GM18511 (cell line): ENCODE data around the gene GPR108.

Experiments
- ATAC-seq: cut with Tn5 transposase; IDR thresholded peaks from one replicate; pipeline ENCODE4 v1.9.1; 2021; ENCODE audit warnings: mild to moderate bottlenecking, moderate library complexity; ENCODE audit not compliant: unreplicated experiment

The GPR108 gene

GRCh38 chr19:6708346-6708745 lies 29.0 kb downstream of the GPR108 start:
- ATAC-seq, result no peak

GRCh38 chr19:6707658-6708018 lies 29.7 kb downstream of the GPR108 start:
- no peak for ATAC-seq

- no peak for ATAC-seq
Measured at GRCh38 chr19:6707011-6707657, 30.2 kb downstream of the GPR108 start.

GRCh38 chr19:6706633-6706958 lies 30.8 kb downstream of the GPR108 start:
- ATAC-seq, result no peak

GRCh38 chr19:6705931-6706632 lies 31.3 kb downstream of the GPR108 start:
- ATAC-seq, result no peak

GRCh38 chr19:6700586-6701316 lies 36.6 kb downstream of the GPR108 start:
- no peak for ATAC-seq

- ATAC-seq, result no peak
Measured at GRCh38 chr19:6699935-6700334, 37.4 kb downstream of the GPR108 start.

- no peak for ATAC-seq
Measured at GRCh38 chr19:6697291-6697690, 40.1 kb downstream of the GPR108 start.

- no peak for ATAC-seq
Measured at GRCh38 chr19:6696239-6696820, 41.0 kb downstream of the GPR108 start.

GRCh38 chr19:6694147-6694815 lies 43.1 kb downstream of the GPR108 start:
- no peak for ATAC-seq

- no peak for ATAC-seq
Measured at GRCh38 chr19:6693681-6694080, 43.7 kb downstream of the GPR108 start.

- no peak for ATAC-seq
Measured at GRCh38 chr19:6693056-6693471, 44.3 kb downstream of the GPR108 start.

- no peak for ATAC-seq
Measured at GRCh38 chr19:6692027-6692426, 45.4 kb downstream of the GPR108 start.

GRCh38 chr19:6691342-6691741 lies 46.0 kb downstream of the GPR108 start:
- no peak for ATAC-seq

- no peak for ATAC-seq
Measured at GRCh38 chr19:6690160-6690885, 47.1 kb downstream of the GPR108 start.

GRCh38 chr19:6687114-6687513 lies 50.3 kb downstream of the GPR108 start:
- no peak for ATAC-seq

GRCh38 chr19:6686628-6686975 lies 50.8 kb downstream of the GPR108 start:
- ATAC-seq, result no peak

- no peak for ATAC-seq
Measured at GRCh38 chr19:6685962-6686627, 51.3 kb downstream of the GPR108 start.

- ATAC-seq, result no peak
Measured at GRCh38 chr19:6685482-6685881, 51.9 kb downstream of the GPR108 start.

GRCh38 chr19:6683971-6684370 lies 53.4 kb downstream of the GPR108 start:
- no peak for ATAC-seq
